ENCODE measurements around the gene RAD9A.

DNA sequence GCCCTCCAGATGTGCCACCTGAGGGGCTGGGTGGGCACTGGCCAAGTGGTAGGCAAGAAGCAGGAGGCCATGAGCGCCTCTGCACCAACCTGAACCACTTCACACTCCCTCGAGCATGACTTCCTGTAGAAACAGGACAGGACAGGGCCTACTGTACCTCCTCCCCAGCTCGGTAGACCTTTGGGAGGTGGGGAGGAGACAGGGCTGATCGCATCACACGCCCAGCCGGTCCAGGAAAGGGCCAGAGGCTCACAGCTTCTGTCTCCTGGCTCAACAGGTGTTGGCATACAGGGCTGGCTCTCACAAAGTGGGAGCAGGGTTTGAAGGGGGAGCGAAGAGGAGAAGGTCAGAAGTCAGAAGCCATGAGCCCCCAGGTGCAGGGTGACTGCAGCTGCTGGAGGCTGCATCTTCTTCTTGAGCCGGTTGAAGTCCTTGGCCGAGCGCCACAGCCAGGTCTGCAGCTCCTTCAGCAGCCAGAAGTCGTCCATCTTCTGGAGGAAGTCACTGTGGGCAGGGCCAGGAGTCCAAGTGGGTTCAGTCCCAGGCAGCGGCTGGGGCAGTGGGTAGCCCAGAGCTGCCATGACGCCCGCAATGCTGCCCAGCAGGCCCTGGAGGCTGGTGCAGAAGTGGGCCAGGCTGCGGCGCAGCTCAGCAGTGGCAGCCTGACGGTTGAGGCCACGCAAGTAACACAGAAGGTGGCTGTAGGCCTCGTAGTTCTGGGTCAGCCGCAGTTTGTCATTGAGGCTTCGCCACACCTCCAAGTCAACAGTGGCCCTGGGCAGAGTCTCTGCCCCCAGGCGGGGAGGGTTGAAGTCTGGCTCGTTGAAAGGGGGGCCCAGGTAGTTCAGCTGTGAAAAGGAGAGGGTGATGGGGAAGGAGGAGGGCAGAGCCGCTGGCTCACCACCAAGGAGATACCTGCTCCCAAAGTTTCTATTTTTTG lies 26.7 kb upstream of the RAD9A start:
- TF ChIP-seq, protein P1, sequence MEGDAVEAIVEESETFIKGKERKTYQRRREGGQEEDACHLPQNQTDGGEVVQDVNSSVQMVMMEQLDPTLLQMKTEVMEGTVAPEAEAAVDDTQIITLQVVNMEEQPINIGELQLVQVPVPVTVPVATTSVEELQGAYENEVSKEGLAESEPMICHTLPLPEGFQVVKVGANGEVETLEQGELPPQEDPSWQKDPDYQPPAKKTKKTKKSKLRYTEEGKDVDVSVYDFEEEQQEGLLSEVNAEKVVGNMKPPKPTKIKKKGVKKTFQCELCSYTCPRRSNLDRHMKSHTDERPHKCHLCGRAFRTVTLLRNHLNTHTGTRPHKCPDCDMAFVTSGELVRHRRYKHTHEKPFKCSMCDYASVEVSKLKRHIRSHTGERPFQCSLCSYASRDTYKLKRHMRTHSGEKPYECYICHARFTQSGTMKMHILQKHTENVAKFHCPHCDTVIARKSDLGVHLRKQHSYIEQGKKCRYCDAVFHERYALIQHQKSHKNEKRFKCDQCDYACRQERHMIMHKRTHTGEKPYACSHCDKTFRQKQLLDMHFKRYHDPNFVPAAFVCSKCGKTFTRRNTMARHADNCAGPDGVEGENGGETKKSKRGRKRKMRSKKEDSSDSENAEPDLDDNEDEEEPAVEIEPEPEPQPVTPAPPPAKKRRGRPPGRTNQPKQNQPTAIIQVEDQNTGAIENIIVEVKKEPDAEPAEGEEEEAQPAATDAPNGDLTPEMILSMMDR (IDR thresholded peaks at IDR 0.05): no peak
- no peak for TF ChIP-seq POLR2A (IDR thresholded peaks at IDR 0.05)

Measured in heart left ventricle (tissue), 13 donors.